ENCODE data around the gene MTPN.

The MTPN gene

DNA sequence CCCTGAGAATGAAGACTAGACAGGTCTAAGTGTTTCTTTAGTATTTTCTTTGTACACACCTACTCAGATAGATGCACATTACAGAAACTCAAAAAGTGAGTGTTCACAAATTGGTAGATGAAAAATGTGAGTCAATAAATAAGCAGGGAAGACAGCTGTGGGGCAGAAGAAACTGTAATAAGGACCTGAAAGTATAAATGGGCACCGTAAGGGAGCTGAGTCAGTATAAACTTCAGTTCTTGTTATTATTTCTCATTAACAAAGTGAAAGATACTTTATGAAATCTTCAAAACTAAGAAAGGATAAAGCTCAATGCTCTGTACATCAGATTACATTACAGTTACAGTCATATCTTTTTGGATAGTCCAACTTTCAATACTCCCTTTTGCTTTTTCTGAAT lies 2.5 kb downstream of the MTPN start:
- no peak for ATAC-seq
- Mint-ChIP-seq H3K9me3 (no peaks in the 10 kb centered on the region), H3K27ac (peak overlapping the region; percentile 85), H3K27me3 (no peaks in the 10 kb centered on the region), H3K4me3 (peak overlapping the region; percentile 95), H3K4me1 (peaks cover 57% of the 10 kb centered on the region), H3K36me3 (peaks cover 5% of the 10 kb centered on the region)

DNA sequence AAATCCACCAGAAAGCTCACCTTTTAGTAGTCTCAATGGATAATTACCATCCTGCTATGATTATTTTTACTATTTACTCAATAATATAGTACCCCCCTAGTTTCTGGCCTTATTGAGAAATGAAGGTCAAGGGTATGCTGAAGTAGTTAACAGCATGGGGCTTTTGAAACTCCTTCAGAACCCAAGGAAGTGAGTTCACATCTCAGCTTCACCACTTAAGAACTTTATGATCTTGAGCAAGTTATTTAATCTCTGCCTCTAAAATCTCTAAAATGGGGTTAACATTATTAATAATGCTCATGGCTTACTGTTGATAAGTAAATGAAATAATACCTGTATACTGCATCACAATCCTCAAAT lies 5.8 kb downstream of the MTPN start:
- peak; percentile 21 for ATAC-seq
- Mint-ChIP-seq H3K36me3 (peaks cover 32% of the 10 kb centered on the region), H3K27ac (peak overlapping the region; percentile 48)

DNA sequence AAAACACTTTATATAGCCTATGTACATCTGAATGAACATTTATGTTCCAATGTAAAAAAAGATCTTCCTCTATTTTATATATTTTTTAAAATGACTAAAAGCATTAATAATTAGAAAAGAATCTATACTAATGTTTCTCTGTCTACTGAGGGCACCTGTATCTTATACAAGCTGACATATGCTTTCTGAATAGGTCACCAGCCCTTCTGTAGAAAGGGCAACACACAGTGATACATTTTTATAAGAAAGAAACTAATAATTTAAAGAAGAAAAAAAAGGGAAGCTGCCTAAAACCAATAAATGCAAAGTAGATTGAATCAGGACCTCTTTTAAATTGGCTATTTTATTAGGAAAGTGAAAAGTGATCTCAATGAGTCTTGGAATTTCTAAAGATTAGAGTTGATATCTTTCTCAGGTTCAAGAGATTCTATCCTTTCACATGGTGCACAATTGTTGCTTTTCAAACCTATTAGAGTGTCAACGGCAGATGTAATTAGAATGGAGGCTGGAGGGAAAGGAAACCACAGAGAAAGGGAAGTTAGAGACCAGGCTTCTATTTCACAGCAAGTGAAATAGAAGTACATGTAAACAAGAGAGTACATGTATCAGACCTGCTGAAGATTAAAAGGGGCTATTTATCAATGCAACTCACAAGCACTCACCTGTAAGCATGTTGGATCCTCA lies 6.3 kb downstream of the MTPN start:
- no peaks in the 10 kb centered on the region for H3K9me3 Mint-ChIP-seq
- H3K27me3 Mint-ChIP-seq, result no peaks in the 10 kb centered on the region
- ATAC-seq, result peak; percentile 91
- H3K27ac Mint-ChIP-seq, result peak overlapping the region; percentile 48
- H3K4me3 Mint-ChIP-seq, result peak overlapping the region; percentile 30
- H3K36me3 Mint-ChIP-seq, result peaks cover 32% of the 10 kb centered on the region
- peaks cover 74% of the 10 kb centered on the region for H3K4me1 Mint-ChIP-seq

More for the DNA sequence above, 5.8 kb downstream of the MTPN start:
- Mint-ChIP-seq H3K4me1 (peaks cover 71% of the 10 kb centered on the region), H3K9me3 (no peaks in the 10 kb centered on the region), H3K27me3 (no peaks in the 10 kb centered on the region), H3K4me3 (peak overlapping the region; percentile 30)

DNA sequence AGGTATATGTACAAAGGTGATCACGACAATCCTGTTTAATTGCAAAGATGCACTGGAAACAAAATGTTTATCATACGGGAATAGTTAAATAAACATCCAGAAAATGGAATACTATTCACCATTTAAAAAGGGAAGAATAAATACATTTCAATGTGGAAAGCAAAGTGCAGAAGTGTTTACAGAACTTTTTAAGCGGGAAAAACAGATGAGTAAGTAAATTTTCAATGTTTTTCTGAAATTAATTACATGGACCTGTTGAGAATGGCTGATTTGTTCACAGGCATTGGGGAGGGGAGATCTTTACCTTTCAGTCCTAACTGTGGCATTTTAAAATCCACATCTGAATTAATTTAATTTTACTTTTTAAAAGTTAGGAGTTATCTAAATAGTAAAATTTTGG lies 7.1 kb downstream of the MTPN start:
- Mint-ChIP-seq H3K4me1 (peaks cover 78% of the 10 kb centered on the region), H3K27me3 (no peaks in the 10 kb centered on the region), H3K36me3 (peaks cover 32% of the 10 kb centered on the region), H3K27ac (peak overlapping the region; percentile 24), H3K4me3 (no peak overlapping the region), H3K9me3 (no peaks in the 10 kb centered on the region)
- no peak for ATAC-seq

DNA sequence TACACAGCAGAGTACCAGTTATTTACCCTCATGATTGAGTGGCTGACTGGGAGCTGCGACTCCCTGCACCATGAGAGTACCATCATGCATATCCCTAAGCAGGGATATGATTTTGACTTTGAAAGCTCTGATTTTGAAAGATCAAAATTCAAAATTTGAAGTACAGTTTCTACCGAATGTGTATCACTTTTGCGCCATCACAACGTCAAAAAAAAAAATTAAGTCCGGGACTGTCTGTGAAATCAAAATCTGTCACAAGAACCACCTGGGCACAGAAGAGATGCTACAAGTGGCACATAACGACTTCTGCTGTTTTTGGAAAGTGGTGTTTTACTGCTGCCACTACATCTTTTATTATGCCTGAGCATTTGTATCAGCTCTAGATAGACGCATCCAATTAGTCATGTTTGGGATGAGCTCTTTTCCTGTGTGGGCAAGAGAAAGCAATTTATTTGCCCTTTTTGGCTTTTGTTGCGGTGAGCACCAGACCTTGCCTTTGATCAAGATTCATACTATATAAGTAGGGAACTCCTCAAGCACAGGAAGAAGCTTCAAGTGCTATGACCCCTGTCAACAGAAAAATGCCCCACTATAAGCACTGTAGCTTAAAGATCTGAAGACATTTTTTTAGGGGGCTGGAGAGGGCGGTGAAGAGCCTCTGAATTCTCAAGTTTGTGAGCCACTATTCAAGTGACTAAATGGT lies 10.7 kb downstream of the MTPN start:
- H3K4me3 Mint-ChIP-seq, result no peak overlapping the region

DNA sequence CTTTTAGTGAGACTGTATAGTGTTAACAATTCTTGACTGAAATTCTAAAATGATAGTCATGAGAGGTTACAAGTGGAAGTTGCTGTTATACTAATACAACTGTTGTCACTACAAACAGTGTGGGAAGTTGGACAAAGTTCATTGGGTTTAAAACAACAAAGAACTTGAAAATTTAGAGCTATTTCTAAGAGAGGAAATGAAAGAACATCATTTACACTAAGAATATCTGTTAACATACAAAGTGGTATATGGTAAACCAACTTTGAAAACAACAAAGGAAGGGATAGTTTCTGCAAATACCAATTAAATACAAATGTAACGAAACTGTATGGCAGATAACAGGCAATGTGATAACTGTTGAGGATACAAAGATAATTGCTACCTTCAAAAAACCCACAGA lies 11.6 kb downstream of the MTPN start:
- no peak overlapping the region for H3K27ac Mint-ChIP-seq
- H3K4me3 Mint-ChIP-seq, result peak overlapping the region; percentile 15
- H3K9me3 Mint-ChIP-seq, result no peaks in the 10 kb centered on the region
- peaks cover 79% of the 10 kb centered on the region for H3K4me1 Mint-ChIP-seq
- H3K27me3 Mint-ChIP-seq, result no peaks in the 10 kb centered on the region
- H3K36me3 Mint-ChIP-seq, result peaks cover 37% of the 10 kb centered on the region
- ATAC-seq, result no peak

More for the DNA sequence above, 10.7 kb downstream of the MTPN start:
- no peak overlapping the region for H3K27ac Mint-ChIP-seq
- H3K27me3 Mint-ChIP-seq, result no peaks in the 10 kb centered on the region
- peaks cover 37% of the 10 kb centered on the region for H3K36me3 Mint-ChIP-seq
- peaks cover 77% of the 10 kb centered on the region for H3K4me1 Mint-ChIP-seq
- no peak for ATAC-seq
- H3K9me3 Mint-ChIP-seq, result no peaks in the 10 kb centered on the region

DNA sequence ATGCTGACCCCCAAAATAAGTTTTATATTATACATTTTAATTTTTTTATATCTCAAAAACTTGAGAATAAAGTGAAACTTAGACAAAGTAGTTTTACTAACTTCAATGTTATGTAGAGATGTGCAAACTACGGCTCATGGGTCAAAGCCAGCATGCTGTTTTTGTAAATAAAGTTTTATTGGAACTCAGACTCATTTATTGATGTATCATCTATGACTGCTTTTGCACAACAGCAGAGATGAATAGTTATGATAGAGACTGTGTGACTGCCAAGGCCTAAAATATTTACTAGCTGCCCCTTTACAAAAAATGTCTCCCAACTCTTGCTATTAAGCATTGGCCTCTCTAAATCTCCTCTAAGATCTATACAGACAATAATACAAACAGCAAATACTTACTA lies 12.4 kb downstream of the MTPN start:
- H3K4me1 Mint-ChIP-seq, result peaks cover 83% of the 10 kb centered on the region
- ATAC-seq, result no peak
- peaks cover 34% of the 10 kb centered on the region for H3K36me3 Mint-ChIP-seq
- H3K9me3 Mint-ChIP-seq, result no peaks in the 10 kb centered on the region
- no peak overlapping the region for H3K27ac Mint-ChIP-seq
- peak overlapping the region; percentile 23 for H3K4me3 Mint-ChIP-seq
- H3K27me3 Mint-ChIP-seq, result no peaks in the 10 kb centered on the region

DNA sequence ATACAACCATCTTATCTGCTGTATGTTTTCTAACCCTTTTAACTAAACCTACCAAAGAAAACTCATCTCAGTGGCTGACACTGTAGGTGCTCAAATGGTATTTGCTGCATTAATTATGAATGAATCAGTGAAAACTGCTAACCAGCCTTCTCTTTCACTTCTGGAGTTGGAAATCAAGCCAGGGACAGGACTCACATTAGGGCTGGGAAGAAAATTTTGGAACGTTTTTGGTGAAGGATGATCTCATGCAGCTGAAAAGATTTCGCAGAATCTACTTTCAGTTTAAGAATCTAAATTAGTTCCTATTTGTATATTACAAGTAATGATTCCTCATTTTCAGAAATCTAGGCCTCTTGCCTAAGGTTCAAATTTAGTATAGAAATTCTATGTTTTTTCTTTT lies 12.9 kb downstream of the MTPN start:
- H3K27ac Mint-ChIP-seq, result no peak overlapping the region
- H3K27me3 Mint-ChIP-seq, result no peaks in the 10 kb centered on the region
- ATAC-seq, result no peak
- peak overlapping the region; percentile 23 for H3K4me3 Mint-ChIP-seq
- H3K4me1 Mint-ChIP-seq, result peaks cover 83% of the 10 kb centered on the region
- peaks cover 29% of the 10 kb centered on the region for H3K36me3 Mint-ChIP-seq
- no peaks in the 10 kb centered on the region for H3K9me3 Mint-ChIP-seq

DNA sequence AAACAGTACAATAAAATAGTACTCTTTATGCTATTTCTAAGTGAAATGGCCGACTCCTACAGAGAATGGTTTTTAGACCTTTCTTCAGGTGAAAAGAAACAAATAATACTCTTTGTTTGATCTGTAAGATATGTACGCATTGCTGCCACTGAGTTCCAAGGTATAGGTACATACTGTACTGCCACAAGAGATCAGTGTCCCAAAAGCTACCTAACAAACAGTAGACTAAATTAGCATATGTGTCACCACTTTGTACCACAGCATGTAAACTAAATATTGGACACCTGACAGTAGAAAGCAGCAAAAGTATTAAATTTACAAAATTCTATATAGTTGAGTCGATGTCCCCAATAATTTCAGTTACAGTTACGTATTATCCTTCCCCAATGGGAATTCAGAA lies 14.4 kb downstream of the MTPN start:
- Mint-ChIP-seq H3K27me3 (no peaks in the 10 kb centered on the region), H3K4me3 (no peak overlapping the region), H3K9me3 (no peaks in the 10 kb centered on the region), H3K36me3 (peaks cover 18% of the 10 kb centered on the region), H3K4me1 (peaks cover 79% of the 10 kb centered on the region), H3K27ac (no peak overlapping the region)
- no peak for ATAC-seq

DNA sequence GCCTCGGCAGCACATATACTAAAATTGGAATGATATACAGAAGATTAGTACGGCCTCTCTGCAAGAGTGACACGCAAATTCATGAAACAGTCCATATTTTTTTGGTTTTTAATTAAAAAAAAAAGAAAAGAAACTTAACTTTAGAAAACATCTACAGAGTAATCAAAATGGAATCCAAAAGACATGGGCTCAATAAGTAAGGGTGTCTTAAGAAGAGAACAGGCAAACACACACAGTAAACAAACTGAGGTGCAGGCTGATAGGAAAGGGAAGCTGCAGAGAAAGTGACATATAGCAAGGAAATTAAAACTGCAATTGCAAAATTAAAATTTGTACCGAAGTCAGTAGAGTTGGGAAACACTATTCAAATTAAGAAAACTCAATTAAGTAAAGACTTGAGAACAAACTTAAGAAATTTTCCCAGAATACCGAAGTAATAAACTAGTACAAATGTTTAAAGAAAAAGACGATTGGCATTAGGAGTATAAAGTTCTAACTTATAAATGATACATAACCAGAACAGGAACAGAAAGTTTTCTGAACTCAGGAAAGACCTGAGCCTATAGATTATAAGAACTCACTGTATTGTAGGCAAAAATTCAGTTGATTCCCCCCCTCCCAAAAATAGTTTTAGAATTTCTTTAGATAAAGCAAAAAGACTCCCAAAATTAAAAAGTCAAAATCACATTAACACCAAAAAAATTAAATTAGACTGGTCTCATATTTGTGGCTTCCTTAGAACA lies 16.3 kb downstream of the MTPN start:
- H3K36me3 Mint-ChIP-seq, result peaks cover 24% of the 10 kb centered on the region
- peak overlapping the region; percentile 53 for H3K27ac Mint-ChIP-seq
- no peaks in the 10 kb centered on the region for H3K27me3 Mint-ChIP-seq
- no peaks in the 10 kb centered on the region for H3K9me3 Mint-ChIP-seq
- no peak for ATAC-seq
- no peak overlapping the region for H3K4me3 Mint-ChIP-seq
- H3K4me1 Mint-ChIP-seq, result peaks cover 80% of the 10 kb centered on the region

DNA sequence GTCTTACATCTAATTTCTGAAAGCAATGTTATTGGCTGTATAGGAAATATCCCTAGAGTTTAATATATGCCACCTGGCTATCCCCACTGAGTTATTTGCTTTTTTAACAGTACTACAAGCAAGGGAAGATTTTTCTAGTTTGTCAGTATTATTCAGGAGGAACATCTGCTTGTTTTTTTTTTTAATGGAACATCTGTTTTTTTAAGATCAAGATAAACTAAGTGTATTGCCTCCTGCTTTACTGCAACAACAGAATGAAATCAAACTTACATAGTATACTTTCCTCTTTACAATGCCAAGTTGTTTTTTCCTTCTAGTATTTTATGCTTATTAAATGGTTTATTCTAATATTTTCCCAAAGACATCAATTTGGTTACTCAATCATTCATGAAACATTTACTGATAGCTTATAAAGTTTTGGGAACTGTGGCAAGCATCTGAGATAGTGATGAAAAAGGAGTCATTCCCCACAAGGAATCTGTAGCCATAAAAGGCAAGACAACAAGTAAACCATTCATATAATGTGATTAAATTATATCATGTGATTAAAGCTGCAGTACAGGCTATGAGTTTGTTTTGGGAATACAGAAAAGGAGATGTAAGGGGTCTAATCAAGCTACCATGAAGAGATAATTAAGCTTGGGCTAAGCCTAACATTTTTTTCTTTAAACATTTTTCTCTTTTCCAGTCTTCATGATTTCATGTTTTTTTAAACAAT lies 17.4 kb downstream of the MTPN start:
- no peak for ATAC-seq
- Mint-ChIP-seq H3K27ac (no peak overlapping the region), H3K9me3 (no peaks in the 10 kb centered on the region), H3K4me1 (peaks cover 77% of the 10 kb centered on the region), H3K27me3 (no peaks in the 10 kb centered on the region), H3K4me3 (no peak overlapping the region), H3K36me3 (peaks cover 34% of the 10 kb centered on the region)

DNA sequence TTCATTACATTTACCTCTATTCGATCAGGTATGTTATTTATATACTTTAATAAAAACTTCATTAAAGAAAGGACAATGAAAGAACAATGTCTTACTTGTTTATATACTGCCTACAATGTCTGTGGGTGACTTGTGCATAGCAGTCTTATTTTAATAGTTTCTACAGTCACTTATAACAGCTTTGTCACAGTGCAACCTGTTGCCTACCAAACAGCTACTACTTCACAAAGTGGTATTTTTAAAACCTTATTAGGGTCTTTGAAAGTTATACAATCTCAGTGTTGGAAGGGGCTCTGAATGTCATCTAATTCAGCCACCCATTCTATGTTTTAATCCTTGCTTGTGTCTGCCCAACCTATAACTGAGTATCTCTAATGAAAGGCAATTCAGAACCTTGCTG lies 19.0 kb downstream of the MTPN start:
- Mint-ChIP-seq H3K9me3 (no peaks in the 10 kb centered on the region), H3K36me3 (peaks cover 38% of the 10 kb centered on the region), H3K27me3 (no peaks in the 10 kb centered on the region), H3K4me1 (peaks cover 78% of the 10 kb centered on the region), H3K27ac (no peak overlapping the region), H3K4me3 (no peak overlapping the region)
- no peak for ATAC-seq

DNA sequence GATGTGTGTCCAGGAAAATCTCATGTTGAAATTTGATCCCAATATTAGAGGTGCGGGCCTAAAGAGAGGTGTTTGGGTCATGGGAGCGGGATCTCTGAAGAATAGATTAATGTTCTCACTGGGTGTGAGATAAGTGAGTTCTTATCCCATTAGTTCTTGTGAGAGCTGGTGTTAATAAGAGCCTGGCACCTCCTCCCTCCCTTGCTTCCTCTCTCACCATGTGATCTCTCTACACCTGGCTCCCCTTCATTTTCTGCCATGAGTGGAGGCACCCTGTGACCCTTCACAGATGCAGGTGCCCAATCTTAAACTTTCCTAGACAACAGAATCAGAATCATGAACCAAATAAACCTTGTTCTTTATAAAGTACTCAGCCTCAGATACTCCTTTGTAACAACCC lies 19.5 kb downstream of the MTPN start:
- Mint-ChIP-seq H3K36me3 (peaks cover 41% of the 10 kb centered on the region), H3K4me1 (peaks cover 78% of the 10 kb centered on the region), H3K27ac (no peak overlapping the region)

DNA sequence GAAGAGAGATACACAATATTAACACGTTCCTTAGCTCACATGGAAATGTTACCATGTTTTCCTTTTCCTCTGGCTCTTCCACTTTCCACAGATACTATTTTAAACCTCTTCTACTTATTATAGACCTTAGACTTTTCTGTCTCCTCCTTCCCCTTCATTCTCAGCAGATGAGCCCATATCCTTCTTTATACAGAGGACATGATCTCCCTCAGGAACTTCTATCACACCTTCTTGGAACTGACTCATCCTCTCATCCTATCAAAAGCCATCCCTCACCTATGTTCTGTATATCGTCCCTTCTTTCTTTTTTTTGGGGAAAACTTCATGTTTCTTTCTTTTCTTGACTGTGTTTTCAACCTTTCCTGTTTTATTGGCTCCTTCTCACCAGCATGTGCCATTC lies 20.8 kb downstream of the MTPN start:
- Mint-ChIP-seq H3K9me3 (peaks cover 3% of the 10 kb centered on the region), H3K27ac (no peak overlapping the region), H3K4me1 (peaks cover 70% of the 10 kb centered on the region), H3K4me3 (no peak overlapping the region), H3K36me3 (peaks cover 46% of the 10 kb centered on the region), H3K27me3 (no peaks in the 10 kb centered on the region)
- ATAC-seq, result no peak

More for the DNA sequence above, 19.5 kb downstream of the MTPN start:
- H3K9me3 Mint-ChIP-seq, result peaks cover 3% of the 10 kb centered on the region
- H3K4me3 Mint-ChIP-seq, result no peak overlapping the region
- ATAC-seq, result no peak
- H3K27me3 Mint-ChIP-seq, result no peaks in the 10 kb centered on the region

DNA sequence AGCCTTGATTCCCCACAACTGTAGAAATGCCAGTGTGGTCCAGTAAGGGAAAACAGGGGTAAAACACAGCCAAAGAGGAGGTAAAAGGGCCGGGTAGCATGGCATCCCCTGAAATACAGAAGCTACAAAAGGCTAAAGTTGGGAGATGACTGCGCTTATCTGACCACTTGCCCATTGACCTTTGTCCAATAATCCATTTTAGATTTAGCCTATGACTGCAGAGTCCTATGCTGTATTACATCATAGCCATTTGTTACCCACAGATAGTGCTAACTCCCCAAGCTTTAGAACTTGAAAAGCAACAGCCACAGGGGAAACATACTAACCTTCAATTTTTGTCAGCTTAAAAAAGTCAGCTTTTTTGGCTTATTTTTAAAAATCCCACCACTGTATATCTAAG lies 26.2 kb downstream of the MTPN start:
- Mint-ChIP-seq H3K27ac (no peak overlapping the region), H3K27me3 (no peaks in the 10 kb centered on the region), H3K4me3 (no peak overlapping the region), H3K9me3 (peaks cover 3% of the 10 kb centered on the region), H3K4me1 (peaks cover 65% of the 10 kb centered on the region), H3K36me3 (peaks cover 69% of the 10 kb centered on the region)
- ATAC-seq, result no peak

Measured in stimulated activated memory B cell treated with anti-CD40 and anti-IgM and Interleukin-4, amounts not matched to agents 10 μg/mL and 1 μg/mL and 100 μg/mL, for 72 hours (primary cell).